ENCODE data around the gene CTSC. TPM values are rescaled to one million over a fixed set of nuclear protein-coding genes. Genes with fewer than 3 reads are reported as not detected.

The CTSC gene
- total RNA-seq, 1 experiment from 2014 or later: 250 TPM

DNA sequence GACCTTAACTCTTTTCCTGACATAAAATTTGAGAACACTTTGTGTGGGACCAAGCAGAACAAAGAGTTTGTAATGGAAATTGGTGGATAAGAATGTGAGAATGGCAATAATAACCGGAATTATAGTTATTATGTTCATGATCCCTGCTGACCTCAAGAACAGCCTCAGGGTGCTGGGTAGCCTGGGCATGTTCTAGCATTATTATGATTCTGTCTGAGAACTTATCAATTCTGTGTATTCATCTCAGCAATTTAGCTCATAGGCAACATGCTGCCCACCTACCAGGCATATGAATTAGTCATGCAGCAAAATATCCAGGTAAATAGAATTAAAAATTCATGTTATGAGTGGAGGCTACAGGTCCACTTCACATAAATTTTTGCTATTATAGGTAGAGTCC is 61.9 kb downstream of the CTSC start:
- Mint-ChIP-seq H3K27ac (ENCODE audit: unreplicated experiment) (no peak overlapping the region), H3K4me3 (ENCODE audit: unreplicated experiment) (no peak overlapping the region), H3K27me3 (ENCODE audit: insufficient read depth, unreplicated experiment) (no peaks in the 10 kb centered on the region), H3K9me3 (ENCODE audit: unreplicated experiment) (peaks cover 7% of the 10 kb centered on the region), H3K4me1 (ENCODE audit: low read depth, unreplicated experiment) (no peaks in the 10 kb centered on the region), H3K36me3 (ENCODE audit: insufficient read depth, unreplicated experiment) (no peaks in the 10 kb centered on the region)
- CTCF ChIA-PET: no interaction called here
- TF ChIP-seq, protein P1, sequence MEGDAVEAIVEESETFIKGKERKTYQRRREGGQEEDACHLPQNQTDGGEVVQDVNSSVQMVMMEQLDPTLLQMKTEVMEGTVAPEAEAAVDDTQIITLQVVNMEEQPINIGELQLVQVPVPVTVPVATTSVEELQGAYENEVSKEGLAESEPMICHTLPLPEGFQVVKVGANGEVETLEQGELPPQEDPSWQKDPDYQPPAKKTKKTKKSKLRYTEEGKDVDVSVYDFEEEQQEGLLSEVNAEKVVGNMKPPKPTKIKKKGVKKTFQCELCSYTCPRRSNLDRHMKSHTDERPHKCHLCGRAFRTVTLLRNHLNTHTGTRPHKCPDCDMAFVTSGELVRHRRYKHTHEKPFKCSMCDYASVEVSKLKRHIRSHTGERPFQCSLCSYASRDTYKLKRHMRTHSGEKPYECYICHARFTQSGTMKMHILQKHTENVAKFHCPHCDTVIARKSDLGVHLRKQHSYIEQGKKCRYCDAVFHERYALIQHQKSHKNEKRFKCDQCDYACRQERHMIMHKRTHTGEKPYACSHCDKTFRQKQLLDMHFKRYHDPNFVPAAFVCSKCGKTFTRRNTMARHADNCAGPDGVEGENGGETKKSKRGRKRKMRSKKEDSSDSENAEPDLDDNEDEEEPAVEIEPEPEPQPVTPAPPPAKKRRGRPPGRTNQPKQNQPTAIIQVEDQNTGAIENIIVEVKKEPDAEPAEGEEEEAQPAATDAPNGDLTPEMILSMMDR (IDR thresholded peaks at IDR 0.05; ENCODE audit: insufficient read depth in 1 of 2, low read depth in 1 of 2, low read length in 1 of 2, severe bottlenecking in 1 of 2, unreplicated experiment in 1 of 2): no peak
- no peak for DNase-seq
- POLR2A ChIA-PET: no interaction called here
- Histone ChIP-seq H3K4me3 (ENCODE audit: low read depth, low read length) (no peak overlapping the region), H3K36me3 (ENCODE audit: control insufficient read depth, insufficient read depth, low read length) (no peaks in the 10 kb centered on the region), H3K9me3 (no peaks in the 10 kb centered on the region), H3K27me3 (replicated peaks; ENCODE audit: control insufficient read depth, insufficient read depth, low read length) (no peaks in the 10 kb centered on the region), H3K4me1 (no peaks in the 10 kb centered on the region)
- intact Hi-C loops (cut with micrococcal nuclease; ENCODE audit: unreplicated experiment): no loop called here
- BruUV-seq (replicated peaks): no TSS peak

DNA sequence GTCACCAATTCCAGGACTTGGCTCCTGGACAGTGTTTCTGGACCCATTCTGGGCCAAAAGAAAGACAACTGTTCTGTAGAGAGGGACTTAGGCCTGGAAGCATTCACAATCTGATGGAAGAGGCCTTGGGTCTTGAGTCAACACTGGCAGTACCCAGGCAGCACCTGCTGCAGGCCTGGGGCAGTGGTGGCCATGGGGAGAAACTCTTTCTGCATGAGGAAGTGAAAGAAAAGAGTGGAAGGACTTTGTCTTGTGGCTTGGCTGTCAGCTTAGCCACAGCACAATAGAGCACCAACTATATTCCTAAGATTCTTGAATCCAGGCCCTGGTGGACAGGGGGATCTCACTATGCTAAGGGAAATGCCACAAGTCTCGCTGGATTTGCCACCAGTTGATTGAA is 70.6 kb downstream of the CTSC start:
- Histone ChIP-seq H3K9me3 (no peaks in the 10 kb centered on the region), H3K27me3 (replicated peaks; ENCODE audit: control insufficient read depth, insufficient read depth, low read length) (no peaks in the 10 kb centered on the region), H3K4me1 (no peaks in the 10 kb centered on the region), H3K4me3 (ENCODE audit: low read depth, low read length) (no peak overlapping the region), H3K36me3 (ENCODE audit: control insufficient read depth, insufficient read depth, low read length) (no peaks in the 10 kb centered on the region)
- Mint-ChIP-seq H3K27me3 (ENCODE audit: insufficient read depth, unreplicated experiment) (no peaks in the 10 kb centered on the region), H3K36me3 (ENCODE audit: insufficient read depth, unreplicated experiment) (no peaks in the 10 kb centered on the region), H3K4me1 (ENCODE audit: low read depth, unreplicated experiment) (no peaks in the 10 kb centered on the region), H3K4me3 (ENCODE audit: unreplicated experiment) (no peak overlapping the region), H3K27ac (ENCODE audit: unreplicated experiment) (no peak overlapping the region), H3K9me3 (ENCODE audit: unreplicated experiment) (no peaks in the 10 kb centered on the region)
- POLR2A ChIA-PET: no interaction called here
- TF ChIP-seq, protein P1 (IDR thresholded peaks at IDR 0.05; ENCODE audit: insufficient read depth in 1 of 2, low read depth in 1 of 2, low read length in 1 of 2, severe bottlenecking in 1 of 2, unreplicated experiment in 1 of 2): no peak
- CTCF ChIA-PET: no interaction called here
- no peak for DNase-seq
- intact Hi-C loops (cut with micrococcal nuclease; ENCODE audit: unreplicated experiment): no loop called here
- no TSS peak for BruUV-seq (replicated peaks)

DNA sequence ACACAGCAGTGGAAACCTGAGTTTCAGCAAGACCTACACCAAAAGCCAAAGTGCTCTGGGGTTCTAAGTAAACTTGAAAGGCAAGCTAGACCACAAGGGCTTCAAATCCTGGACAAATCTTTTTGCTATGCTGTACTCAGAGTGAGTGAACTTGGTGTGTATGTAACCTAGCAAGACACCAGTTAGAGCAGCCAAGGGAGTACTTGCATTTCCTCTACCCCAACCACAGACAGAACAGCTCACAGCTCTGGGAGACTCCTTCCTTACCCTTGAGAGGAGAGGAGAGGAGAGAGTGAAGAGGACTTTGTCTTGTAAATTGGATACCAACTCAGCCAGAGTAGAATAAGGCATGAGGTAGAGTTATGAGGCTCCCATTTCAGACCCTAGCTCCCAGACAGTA is 71.4 kb downstream of the CTSC start:
- no peak for DNase-seq
- Histone ChIP-seq H3K9me3 (no peaks in the 10 kb centered on the region), H3K4me3 (ENCODE audit: low read depth, low read length) (no peak overlapping the region), H3K27me3 (replicated peaks; ENCODE audit: control insufficient read depth, insufficient read depth, low read length) (no peaks in the 10 kb centered on the region), H3K4me1 (no peaks in the 10 kb centered on the region), H3K36me3 (ENCODE audit: control insufficient read depth, insufficient read depth, low read length) (no peaks in the 10 kb centered on the region)
- Mint-ChIP-seq H3K36me3 (ENCODE audit: insufficient read depth, unreplicated experiment) (no peaks in the 10 kb centered on the region), H3K4me3 (ENCODE audit: unreplicated experiment) (no peak overlapping the region), H3K4me1 (ENCODE audit: low read depth, unreplicated experiment) (no peaks in the 10 kb centered on the region), H3K9me3 (ENCODE audit: unreplicated experiment) (peaks cover 4% of the 10 kb centered on the region), H3K27ac (ENCODE audit: unreplicated experiment) (no peak overlapping the region), H3K27me3 (ENCODE audit: insufficient read depth, unreplicated experiment) (no peaks in the 10 kb centered on the region)
- intact Hi-C loops (cut with micrococcal nuclease; ENCODE audit: unreplicated experiment): no loop called here
- TF ChIP-seq, protein P1 (IDR thresholded peaks at IDR 0.05; ENCODE audit: insufficient read depth in 1 of 2, low read depth in 1 of 2, low read length in 1 of 2, severe bottlenecking in 1 of 2, unreplicated experiment in 1 of 2): no peak
- BruUV-seq (replicated peaks): no TSS peak
- CTCF ChIA-PET: no interaction called here
- POLR2A ChIA-PET: no interaction called here

Data from Caco-2 (cell line).